HG03095 (cell line): ENCODE results near the gene MYOM1.
"Not testable (repeated sequence)": the region's sequence is repeated elsewhere in the genome, so short reads cannot be mapped to it uniquely, and the experiment has no call there.

Experiments used
- ATAC-seq: cut with Tn5 transposase; IDR thresholded peaks from one replicate; pipeline ENCODE4 v1.9.1; 2021; ENCODE audit warnings: moderate library complexity; ENCODE audit not compliant: unreplicated experiment

Gene MYOM1

DNA sequence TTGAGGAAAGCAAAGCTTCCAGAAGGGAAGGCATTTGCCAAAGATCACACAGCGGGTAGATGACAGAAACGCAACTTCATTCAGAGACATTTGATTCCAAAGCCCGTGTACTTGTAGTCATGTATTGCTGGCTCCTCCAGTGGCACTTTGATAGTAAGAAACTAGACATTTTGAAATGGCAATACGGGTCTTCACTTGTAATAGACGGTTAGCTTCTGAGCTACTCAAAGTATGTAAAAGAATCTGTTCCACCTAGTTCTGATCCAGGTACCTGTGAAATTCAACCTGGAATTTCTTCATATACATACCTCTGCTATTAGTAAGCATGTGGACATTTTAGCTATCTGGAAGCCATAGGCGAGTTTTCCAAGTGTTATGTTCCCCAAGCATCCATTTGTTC, 1.7 kb upstream of the MYOM1 start:
- no peak for ATAC-seq

DNA sequence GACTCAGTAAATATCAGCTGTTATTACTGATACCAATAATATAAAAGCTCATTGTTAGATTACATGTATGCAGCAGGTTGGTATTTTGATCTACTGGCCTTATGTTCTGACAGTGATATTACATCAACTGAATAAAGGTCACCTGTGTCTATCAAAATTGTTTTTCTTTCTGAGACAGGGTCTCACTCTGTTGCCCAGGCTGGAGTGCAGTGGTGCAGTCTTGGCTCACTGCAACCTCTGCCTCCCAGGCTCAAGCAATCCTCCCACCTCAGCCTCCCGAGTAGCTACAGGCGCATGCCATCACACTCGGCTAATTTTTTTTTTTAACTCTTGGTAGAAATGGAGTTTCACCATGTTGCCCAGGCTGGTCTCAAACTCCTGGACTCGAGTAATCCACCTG, 1.1 kb upstream of the MYOM1 start:
- ATAC-seq, result not testable (repeated sequence)

- ATAC-seq, result no peak
Measured at GRCh38 chr18:3219241-3219630, 532 bp downstream of the MYOM1 start.

DNA sequence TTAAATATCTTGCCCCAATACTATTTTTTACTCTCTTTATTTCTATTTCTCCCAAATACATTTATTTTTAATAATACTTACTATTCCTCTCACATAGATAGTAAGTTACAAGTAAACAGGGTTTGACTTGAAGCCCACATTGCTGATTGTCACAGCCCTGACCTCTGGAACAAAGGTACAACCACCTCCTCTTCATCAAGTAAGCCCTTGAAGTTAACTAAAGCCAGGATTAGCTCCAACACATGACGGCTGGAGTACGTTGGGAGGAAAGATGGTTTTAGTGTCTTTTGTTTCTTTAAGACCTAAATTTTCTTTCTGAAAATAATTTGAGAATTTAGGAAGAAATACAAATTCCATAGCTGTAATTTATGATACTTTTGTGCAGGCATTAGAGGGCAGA, 949 bp downstream of the MYOM1 start:
- ATAC-seq, result no peak

DNA sequence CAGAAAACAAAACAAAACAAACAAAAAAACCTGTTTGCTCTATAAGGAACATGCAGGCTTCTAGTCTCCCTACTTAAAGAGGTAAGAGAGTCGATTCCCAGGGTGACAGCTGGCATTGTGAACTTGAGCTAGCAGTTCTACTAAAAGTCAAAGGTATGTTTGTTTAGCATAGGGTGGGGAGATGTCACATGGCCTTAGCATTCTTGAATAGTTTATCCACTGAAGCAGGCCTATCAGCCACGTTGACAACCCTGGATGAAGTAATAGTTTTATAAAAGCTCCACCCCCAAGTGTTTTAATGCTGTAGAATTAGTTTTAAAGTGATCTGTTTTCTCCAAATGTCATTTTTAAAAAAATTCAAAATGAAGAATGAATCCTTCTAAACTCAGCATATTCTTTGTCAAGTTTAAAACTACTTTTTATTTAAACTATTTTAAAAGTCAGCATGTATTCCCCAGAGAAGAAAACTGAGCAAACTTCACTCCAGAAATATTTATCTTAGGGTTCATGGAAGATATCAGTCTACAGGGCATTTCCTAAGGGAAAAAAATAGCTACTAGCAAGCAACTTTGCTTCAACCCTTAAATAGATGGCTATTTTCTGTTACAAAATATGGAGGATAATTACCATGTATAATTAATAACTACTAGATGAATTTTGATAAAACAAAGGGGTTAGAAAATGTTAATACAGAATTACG, 1.7 kb downstream of the MYOM1 start:
- ATAC-seq, result no peak

DNA sequence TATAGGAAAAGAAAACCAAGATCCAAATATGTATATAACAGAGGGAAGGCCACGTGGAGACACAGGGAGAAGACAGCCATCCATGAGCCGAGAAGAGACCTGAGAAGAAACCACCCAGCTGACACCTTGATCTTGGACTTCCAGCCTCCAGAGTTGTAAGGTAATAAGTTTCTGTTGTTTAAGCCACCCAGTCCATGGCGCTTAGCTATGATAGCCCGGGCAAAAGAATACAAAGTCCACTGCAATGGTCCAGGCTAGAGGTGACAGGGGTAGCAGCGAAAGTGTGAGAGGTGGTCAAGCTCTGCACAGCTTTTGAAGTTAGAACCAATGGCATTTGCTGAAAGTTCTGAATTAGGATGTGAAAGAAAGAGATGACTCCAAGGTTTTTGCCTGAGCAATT, 2.8 kb downstream of the MYOM1 start:
- no peak for ATAC-seq

DNA sequence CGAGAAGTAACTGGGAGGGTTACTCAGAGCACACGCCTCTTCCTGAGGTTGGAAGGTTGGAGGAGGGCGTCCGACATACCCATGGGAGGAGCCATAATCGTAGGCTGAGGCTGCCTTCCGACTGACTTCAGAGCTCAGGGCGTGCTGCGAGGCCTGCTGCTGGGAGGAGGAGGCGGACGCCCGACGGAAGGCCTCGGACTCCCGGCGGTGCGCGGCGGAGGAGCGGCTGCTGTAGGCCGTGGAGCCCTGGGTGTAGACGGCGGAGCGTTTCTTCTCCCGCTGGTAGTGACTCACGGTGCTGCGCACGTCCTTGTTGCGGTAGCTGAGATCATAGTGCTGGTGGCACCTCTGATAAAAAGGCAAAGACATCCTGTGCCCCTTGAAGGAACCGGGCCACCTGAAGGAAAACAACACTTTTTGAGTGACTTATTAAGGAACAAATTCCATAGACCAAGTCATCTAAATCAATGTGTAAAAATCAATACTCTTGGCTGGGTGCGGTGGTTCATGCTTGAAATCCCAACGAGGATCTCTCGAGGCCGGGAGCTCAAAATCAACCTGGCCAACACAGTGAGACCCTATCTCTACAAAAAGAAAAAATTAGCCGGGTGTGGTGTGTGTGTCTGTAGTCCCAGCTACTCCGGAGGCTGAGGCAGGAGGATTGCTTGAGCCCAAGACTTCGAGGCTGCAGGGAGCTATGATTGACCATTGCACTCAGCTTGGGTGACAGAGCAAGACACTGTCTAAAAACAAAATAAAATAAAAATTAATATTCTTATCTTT, 4.7 kb downstream of the MYOM1 start:
- ATAC-seq, result no peak

DNA sequence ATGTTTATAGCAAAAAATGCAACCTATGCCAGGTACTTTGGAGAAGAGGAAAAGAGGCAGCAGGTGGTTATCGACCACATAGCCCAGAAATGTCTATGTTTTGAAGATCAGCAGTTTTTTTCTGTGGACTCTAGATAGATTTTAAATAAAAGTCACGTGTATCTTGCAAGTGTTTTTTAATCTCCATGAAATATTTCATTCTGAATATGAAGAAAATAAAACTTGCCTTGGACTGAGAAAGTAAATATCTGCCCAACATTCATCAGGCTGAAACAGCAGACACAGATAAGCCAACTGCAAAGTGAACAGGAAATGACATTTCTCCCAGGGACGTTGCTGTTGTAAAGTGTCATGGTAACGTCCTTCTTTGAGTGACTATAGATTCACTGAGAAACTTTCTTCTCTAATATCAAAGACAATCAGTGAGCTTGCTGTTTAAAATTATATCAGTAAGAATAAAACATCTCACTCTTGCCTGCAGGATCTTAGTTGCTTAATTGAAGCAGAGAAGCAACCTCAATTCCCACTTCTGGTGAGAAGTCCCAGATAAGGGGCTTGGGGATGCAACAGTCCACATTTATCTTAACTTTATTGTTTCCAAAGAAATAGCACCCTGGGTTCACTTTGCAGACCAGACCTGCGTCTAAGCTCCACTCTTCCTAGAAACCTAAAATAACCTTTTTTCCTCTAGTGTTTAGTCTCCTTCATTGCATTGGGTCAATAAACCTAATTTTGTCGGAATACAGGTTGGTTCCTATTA, 6.3 kb downstream of the MYOM1 start:
- ATAC-seq, result no peak

- ATAC-seq, result no peak
Measured at GRCh38 chr18:3212657-3213056, 7.1 kb downstream of the MYOM1 start.

DNA sequence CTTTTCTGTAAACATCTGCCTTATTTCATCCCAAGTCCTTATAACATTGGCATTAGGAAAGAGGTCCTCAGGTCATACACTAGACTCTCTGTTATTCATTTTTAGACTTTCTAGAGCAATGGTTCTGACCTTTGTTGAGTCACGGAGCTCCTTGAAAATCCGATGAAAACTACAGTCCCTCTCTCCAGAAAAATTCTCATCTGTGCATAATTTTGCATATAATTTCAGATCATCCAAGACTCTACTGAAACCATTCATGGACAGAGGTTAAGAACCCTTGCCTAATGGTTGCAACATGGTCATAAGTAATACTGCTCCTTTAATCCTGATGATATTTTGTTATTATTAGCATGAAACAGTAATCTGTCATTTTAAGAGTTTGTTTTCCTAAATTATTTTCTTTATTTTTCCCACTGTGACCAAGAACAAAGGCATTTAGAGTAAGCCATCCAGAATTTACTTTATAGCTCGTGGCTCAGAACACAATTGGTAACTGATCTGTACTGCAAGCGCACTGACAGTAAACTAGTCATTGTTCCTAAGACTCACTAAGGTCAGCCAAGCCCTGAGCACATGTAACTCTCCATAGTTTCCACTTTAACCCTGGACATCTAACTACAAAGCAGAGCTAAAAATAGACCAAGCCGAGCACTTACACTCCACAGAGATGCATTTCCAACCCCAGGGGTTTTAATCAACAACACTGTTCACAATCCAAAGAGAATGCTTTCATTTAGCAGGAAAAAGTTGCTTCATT, 8.4 kb downstream of the MYOM1 start:
- no peak for ATAC-seq

DNA sequence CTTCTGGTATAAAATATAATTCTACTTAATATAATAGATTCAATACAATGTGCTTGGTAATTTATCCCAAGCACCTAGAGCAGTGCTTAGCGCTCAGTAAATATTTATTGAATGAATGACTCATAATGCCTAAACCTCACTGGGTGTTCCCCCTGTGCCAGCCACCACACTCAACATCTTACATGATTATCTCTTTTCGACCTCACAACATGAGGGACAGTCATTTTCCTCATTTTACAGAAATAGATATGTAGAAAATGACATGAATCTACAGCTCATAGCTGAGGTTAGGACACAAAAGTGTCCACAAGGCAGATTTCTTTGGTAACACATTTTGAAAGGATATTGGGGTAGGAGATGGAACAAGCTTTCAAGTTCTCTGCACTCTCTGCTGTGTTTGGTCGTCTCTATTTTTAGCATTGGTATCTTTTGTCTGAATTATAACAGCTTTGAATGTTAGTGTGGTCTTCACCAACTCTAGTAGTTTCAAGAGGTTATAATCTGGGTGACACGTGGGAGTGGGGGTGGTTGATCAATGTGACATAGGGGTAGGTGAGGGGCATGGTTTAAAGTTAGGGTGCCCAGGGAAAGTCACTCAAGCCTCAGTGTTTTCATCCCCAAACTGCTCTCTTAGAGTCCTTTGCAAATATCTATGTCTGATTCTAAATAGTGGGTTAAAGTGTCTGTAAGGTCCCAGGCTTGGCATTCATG, 9.8 kb downstream of the MYOM1 start:
- ATAC-seq, result no peak

DNA sequence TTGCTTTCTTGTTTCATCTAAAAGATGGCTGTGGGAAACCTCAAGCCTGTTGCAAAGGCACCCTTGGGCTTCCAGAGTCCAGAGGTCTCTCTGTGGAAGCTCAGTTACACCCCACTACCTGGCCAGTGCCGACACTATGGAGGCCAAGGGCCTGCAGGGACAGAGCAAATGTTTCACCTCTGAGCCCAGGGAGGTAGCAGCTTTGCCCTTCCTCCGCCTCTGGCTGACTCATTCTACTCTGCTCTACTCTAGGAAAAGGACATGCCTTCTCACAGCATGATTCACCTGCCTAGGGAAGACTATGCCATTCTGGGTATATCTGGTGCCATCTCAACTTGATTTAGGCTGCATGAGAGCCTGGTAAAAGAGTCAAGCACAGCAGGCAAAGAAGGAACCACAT, 12.2 kb downstream of the MYOM1 start:
- no peak for ATAC-seq

- ATAC-seq, result no peak
Measured at GRCh38 chr18:3205239-3205638, 14.5 kb downstream of the MYOM1 start.

- ATAC-seq, result no peak
Measured at GRCh38 chr18:3199942-3200645, 19.7 kb downstream of the MYOM1 start.

GRCh38 chr18:3198260-3198860, 21.4 kb downstream of the MYOM1 start:
- not testable (repeated sequence) for ATAC-seq

GRCh38 chr18:3194947-3195612, 24.7 kb downstream of the MYOM1 start:
- no peak for ATAC-seq

GRCh38 chr18:3193331-3193730, 26.4 kb downstream of the MYOM1 start:
- no peak for ATAC-seq

DNA sequence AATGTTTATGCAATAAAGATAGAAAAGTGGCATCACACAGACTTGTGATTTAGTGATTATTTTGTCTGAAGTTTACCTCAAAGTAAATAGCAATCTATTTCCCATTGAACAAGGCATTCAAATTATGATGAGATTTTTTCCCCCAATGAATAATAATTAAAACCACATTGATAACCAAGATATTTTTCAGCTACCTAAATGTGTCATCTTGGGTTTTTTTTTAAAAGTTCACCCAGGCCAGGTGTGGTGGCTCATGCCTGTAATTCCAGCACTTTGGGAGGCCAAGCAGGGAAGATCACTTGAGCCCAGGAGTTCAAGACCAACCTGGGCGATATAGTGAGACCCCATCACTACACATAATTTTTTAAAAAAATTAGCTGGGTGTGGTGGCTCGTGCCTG, 27.0 kb downstream of the MYOM1 start:
- ATAC-seq, result no peak

DNA sequence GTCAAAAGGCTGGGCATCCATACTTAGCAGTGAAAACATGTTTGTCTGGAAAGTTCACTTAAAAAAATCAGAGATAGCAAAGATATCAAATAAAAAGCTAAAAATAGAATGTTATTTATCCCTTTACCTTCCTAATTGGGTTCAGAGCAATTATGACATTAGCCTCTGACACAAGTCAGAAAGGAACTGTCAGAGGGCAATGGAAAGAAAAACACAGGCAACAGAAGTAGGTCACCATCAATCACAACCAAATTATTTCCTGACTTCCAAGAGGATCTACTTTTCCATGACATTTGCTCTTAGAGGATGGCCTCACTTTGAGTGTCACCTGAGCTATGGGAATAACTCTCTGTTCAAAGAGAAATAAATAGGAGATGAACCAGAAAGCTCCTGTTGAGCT, 27.5 kb downstream of the MYOM1 start:
- ATAC-seq, result no peak
